ENCODE results near the gene CDC23.
"Not testable (repeated sequence)": the region's sequence is repeated elsewhere in the genome, so short reads cannot be mapped to it uniquely, and the experiment has no call there.

The CDC23 gene

DNA sequence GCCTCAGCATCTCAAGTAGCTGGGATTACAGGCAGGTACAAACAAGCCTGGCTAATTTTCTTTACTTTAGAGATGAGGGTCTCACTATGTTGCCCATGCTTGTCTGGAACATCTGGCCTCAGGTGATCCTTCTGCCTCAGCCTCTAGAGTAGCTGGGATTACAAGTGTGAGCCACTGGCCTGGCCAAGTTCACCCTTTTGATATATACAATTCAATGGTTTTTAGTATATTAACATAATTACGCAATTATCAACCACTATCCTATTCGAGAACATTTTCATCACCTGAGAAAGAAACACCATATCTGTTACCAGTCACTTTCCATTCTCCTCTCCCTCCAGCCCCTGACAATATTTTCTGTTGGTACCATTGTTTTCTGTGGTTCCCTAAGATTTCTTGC is 3.7 kb upstream of the CDC23 start:
- no peak for DNase-seq (ENCODE audit: low read depth in 1 of 2, low spot score in 1 of 2)

- DNase-seq (ENCODE audit: low read depth in 1 of 2, low spot score in 1 of 2): no peak
These were observed 329 bp downstream of the CDC23 start for GRCh38 chr5:138212828-138213160.

DNA sequence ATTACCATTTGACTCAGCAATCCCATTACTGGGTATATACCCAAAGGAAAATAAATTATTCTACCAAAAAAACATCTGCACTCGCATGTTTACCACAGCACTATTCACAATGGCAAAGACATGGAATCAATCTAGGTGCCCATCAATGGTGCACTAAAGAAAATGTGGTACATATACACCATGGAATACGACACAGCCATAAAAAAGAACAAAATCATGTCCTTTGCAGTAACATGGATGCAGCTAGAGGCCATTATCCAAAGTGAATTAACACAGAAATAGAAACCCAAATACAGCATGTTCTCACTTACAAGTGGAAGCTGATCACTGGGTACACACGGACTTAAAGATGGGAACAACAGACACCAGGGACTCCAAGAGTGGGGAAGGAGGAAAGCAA is 2.1 kb downstream of the CDC23 start:
- no peak for DNase-seq (ENCODE audit: low read depth in 1 of 2, low spot score in 1 of 2)

- not testable (repeated sequence) for DNase-seq (ENCODE audit: low read depth in 1 of 2, low spot score in 1 of 2)
These were observed 19.3 kb downstream of the CDC23 start for GRCh38 chr5:138193859-138194258.

DNA sequence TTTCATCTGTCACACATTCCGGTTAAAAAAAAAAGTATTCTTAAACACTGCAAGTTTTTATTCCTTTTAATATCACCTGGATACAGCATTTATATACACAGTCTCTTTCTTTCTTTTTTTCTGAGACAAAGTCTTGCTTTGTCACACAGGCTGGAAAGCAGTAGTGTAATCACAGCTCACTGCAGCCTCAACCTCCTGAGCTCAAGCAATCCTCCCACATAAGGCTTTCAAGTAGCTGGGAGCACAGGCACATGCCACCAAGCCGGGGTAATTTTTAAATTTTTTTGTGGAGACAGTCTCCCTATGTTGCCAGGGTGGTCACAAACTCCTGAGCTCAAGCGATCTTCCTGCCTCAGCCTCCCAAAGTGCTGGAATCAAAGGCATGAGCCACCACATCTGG is 20.3 kb downstream of the CDC23 start:
- no peak for DNase-seq (ENCODE audit: low read depth in 1 of 2, low spot score in 1 of 2)

- DNase-seq (ENCODE audit: low read depth in 1 of 2, low spot score in 1 of 2): no peak
These were observed 24.5 kb downstream of the CDC23 start for GRCh38 chr5:138188626-138189025.

- no peak for DNase-seq (ENCODE audit: low read depth in 1 of 2, low spot score in 1 of 2)
These were observed 27.1 kb downstream of the CDC23 start for GRCh38 chr5:138186002-138186447.

DNA sequence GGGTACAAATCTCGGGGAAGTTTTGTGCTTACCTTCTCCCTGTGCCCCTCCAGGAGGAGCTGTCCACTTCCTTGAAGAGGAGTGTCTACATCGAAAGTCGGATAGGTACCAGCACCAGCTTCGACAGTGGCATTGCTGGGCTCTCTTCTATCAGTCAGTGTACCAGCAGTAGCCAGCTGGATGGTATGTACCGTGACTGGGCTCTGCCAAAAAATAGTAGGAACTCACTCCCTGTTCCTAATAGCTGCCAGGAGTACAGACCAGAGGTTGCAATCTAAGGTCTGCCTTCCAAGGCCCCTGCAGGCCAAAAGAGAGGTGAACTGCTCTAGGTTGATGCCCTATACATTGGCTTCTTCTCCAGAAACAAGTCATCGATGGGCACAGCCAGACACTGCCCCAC is 30.3 kb downstream of the CDC23 start:
- no peak for DNase-seq (ENCODE audit: low read depth in 1 of 2, low spot score in 1 of 2)

DNA sequence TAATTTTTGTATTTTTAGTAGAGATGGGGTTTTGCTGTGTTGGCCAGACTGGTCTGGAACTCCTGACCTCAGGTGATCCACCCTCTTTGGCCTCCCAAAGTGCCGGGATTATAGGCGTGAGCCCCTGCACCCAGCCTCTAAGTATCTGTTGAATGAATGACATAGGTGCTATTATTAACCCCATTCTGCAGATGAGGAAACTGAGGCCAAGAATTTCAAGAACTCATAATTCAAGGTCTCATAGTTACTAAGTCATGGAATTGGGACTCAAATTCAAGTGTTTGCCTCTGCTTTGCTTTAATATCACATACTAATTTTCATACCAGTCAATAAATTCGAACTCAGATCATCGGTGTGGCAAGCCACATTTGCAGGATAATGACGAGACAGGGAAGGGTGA is 32.3 kb downstream of the CDC23 start:
- no peak for DNase-seq (ENCODE audit: low read depth in 1 of 2, low spot score in 1 of 2)

DNA sequence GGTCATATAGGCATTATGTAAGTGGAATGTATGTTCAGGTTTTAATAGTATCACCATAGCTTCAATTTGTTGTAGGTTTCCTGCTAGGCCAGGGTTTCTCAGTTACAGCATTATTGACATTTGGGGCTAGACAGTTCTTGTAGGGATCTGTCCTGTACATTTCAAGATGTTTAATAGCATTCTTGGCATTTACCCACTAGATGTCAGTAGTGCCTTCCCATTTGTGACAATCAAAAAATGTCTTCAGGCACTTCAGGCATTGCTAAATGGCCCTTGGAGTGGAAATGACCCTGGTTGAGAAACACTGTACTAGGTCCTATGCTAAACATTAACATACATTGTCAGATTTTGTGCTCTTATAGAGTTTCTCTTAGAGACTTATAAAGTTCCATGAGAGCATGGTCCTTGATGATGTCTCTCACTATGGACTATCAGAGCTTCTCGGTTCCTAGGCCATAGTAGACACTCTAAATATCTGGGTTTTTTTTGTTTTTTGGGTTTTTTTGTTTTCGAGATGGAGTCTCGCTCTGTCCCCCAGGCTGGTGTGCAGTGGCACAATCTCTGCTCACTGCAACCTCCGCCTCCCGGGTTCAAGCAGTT is 32.8 kb downstream of the CDC23 start:
- no peak for DNase-seq (ENCODE audit: low read depth in 1 of 2, low spot score in 1 of 2)

DNA sequence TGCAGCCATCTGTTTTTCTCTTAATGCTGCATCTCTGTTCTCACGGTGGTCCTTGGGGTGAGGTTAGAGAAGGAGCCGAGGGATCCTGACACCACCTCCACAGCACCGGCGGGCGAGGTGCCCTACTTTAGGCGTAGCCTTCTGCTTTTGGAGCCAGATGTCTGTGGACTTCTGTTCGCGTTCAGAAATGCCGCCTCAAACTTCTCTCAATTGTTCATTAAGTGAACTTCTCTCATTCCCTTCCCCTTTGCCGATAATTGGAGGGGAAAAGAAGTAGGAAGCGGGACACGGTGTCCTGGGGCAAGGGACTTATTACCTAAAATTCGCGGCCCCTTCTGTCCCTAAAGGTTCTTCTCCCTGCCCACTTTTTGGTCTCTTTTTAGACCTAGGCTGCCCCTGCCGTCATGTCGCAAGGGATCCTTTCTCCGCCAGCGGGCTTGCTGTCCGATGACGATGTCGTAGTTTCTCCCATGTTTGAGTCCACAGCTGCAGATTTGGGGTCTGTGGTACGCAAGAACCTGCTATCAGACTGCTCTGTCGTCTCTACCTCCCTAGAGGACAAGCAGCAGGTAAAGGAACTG is 33.8 kb downstream of the CDC23 start:
- no peak for DNase-seq (ENCODE audit: low read depth in 1 of 2, low spot score in 1 of 2)

DNA sequence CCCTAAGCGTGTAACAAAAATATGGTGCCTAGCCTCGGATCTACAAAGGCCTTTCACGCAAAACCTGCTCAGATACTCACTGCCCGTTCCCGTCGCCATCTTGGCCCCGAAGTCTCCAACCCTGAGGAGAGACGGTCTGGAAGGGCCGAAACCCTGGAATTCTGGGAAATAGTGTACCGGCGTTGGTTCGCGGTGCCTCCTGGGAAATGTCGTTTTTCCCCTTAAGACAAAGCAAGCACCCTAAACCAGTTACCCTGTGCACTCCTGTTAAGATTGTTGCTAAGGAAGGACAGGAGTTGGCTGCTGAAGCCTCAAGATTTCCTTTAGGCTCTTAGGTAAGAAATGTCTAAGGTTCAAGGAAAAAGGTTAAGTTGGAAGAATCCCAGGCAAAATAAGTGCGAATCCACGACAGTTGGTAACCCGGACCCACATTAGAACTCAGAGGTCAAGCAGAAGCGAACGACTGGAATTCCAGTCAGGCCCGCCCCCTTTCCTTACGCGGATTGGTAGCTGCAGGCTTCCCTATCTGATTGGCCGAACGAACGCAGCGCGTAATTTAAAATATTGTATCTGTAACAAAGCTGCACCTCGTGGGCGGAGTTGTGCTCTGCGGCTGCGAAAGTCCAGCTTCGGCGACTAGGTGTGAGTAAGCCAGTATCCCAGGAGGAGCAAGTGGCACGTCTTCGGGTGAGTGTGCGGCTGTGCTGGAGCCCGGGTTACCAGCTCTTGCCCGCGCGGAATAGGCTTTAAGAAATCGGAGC is 34.4 kb downstream of the CDC23 start, which contains the start of the genes BRD8 and KIF20A:
BRD8 (minus strand) TSS at position 115 of the 761 bp plus-strand sequence; CDS start at position 99, 16 bp downstream.
KIF20A (plus strand) TSS at position 597 of the 761 bp plus-strand sequence. CDS start 569 bp downstream, outside the sequence.
- DNase-seq (ENCODE audit: low read depth in 1 of 2, low spot score in 1 of 2): peak; percentile 68 to 71

DNA sequence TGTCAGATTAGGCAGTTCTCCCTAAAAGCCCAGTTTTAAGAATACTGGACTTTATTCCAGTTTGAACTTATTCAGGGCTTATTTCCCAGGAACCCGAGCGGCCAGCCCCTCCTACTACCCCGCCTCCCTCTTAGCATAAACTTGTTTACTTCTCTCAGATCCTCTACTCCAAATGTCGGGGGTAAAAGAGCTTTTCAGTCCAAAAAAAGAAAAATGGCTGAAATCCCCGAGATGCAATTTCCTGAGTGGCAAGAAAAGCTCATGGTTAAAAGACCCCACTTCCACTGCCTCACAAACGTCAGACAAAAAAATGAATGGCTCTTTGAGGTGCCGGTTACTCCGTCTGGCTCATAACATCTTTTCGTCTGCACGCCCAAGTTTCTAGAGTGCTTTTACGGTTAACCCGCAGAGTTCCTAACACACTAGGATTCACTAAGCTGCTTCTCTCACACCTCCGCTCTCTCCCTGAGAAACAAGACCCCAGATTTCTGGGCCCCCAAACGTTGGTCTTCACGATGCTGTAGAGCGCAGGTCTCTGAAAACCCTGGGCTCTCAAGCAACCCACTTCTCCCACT is 35.1 kb downstream of the CDC23 start:
- DNase-seq (ENCODE audit: low read depth in 1 of 2, low spot score in 1 of 2): no peak

DNA sequence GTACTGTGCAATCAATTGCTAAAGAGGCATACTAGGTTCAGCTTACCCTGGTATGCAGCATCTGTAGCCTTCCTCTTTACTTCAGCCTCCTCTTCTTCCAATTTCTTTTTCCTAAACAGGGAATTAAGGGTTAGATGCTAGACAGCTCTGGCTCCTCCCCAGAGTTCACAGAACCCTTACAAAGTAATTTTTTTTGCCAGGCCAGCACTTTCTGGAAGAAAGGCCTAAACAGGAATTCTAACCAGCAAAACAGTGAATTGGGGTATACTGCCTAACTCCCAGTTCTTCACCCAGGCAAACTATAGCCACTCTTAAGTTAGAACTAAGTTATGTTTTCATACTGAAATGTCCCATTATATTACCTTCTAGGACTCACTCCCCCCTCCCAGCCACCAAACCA is 42.8 kb downstream of the CDC23 start:
- DNase-seq (ENCODE audit: low read depth in 1 of 2, low spot score in 1 of 2): no peak

- no peak for DNase-seq (ENCODE audit: low read depth in 1 of 2, low spot score in 1 of 2)
These were observed 44.0 kb downstream of the CDC23 start for GRCh38 chr5:138169124-138169523.

DNA sequence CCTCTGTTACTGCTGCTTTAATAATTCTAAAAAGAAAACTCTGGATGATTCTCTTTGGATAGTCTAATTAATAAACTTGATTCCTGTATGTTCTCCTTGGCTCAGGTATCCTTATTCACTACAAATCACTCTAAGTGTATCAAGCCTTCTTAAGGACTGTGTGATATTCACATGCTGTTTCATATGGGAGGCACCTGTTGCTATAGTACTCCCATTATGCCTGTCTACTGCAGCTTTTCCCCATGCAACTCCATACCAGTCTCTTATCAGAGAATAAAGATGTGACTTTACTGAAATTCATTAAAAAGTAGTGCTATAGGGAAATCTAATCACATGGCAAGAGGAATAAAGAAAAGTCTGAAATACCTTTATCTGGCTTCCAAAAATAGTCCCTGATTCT is 49.4 kb downstream of the CDC23 start:
- no peak for DNase-seq (ENCODE audit: low read depth in 1 of 2, low spot score in 1 of 2)

GRCh38 chr5:138160706-138161105 is 52.4 kb downstream of the CDC23 start:
- no peak for DNase-seq (ENCODE audit: low read depth in 1 of 2, low spot score in 1 of 2)

GRCh38 chr5:138159666-138160065 is 53.5 kb downstream of the CDC23 start:
- no peak for DNase-seq (ENCODE audit: low read depth in 1 of 2, low spot score in 1 of 2)

DNA sequence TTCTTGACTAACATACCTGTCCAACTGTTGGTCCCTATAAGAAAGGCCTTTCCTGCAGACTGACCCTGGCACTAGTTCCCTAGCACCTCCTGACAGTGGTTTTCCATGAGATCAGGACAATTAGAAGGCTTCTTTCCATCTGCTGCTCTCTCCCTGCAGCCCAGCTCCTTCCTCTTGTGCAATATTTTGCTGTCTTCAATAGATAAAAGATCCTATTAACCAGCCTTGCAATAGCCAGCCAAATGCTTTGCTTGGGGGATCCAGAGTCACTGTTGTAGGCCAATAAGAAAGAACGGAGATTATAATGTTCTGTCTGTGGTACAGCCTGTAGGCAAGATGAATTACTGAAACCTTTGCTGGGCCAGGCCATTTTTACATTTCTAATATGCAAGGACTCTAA is 55.5 kb downstream of the CDC23 start:
- no peak for DNase-seq (ENCODE audit: low read depth in 1 of 2, low spot score in 1 of 2)

DNA sequence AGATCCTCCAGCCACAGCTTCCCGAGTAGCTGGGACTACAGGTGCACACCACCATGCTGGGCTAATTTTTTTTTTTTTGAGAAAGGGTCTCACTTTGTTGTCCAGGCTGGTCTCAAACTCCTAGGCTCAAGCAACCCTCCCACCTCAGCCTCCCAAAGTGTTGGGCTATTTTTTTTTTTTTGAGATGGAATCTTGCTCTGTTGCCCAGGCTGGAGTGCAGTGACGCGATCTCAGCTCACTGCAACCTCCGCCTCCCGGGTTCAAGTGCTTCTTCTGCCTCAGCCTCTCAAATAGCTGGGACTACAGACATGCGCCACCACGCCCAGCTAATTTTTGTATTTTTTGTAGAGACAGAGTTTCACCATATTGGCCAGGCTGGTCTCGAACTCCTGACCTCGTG is 57.1 kb downstream of the CDC23 start:
- DNase-seq (ENCODE audit: low read depth in 1 of 2, low spot score in 1 of 2): not testable (repeated sequence)

- DNase-seq (ENCODE audit: low read depth in 1 of 2, low spot score in 1 of 2): no peak
These were observed 63.6 kb downstream of the CDC23 start for GRCh38 chr5:138149530-138149929.

DNA sequence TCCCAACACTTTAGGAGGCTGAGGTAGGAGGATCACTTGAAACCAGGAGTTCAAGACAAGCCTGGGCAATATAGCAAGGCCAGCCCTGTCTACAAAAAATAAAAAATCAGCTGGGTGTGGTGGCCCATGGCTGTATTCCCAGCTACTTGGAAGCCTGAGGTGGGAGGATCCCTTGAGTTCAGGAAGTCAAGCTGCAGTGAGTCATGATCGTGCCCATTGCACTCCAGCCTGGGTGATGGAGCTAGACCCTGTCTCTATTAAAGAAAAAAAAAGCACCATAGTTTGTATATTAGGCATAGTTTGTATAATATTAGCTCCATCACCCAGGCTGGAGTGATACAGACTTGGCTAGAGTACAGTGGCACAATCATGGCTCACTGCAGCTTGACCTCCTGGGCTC is 64.3 kb downstream of the CDC23 start:
- DNase-seq (ENCODE audit: low read depth in 1 of 2, low spot score in 1 of 2): no peak

Measured in stimulated activated CD4-positive, alpha-beta T cell treated with anti-CD3 and anti-CD28 coated beads, Interleukin-15, amount 100 ng/mL, for 1 hour (primary cell).